GM21360 (cell line): ENCODE measurements around the gene GRIA1.

ENCODE experiments used
- ATAC-seq: cut with Tn5 transposase; IDR thresholded peaks from one replicate; pipeline ENCODE4 v1.9.1; 2021; ENCODE audit warnings: mild to moderate bottlenecking, moderate library complexity; ENCODE audit not compliant: unreplicated experiment

The GRIA1 gene

GRCh38 chr5:153490118-153491037 lies at the start of gene GRIA1:
TSS of gene GRIA1 (plus strand) at chr5:153490670.
- ATAC-seq = no peak

- no peak for ATAC-seq
Measured at GRCh38 chr5:153445875-153446579, 44.4 kb upstream of the GRIA1 start.

- ATAC-seq = no peak
Measured at GRCh38 chr5:153447534-153447933, 42.9 kb upstream of the GRIA1 start.

GRCh38 chr5:153456354-153456753 lies 34.1 kb upstream of the GRIA1 start:
- ATAC-seq = no peak

- ATAC-seq = no peak
Measured at GRCh38 chr5:153456993-153457392, 33.5 kb upstream of the GRIA1 start.

GRCh38 chr5:153458268-153458667 lies 32.2 kb upstream of the GRIA1 start:
- ATAC-seq = no peak

GRCh38 chr5:153459051-153459743 lies 31.3 kb upstream of the GRIA1 start:
- ATAC-seq = no peak

- ATAC-seq = no peak
Measured at GRCh38 chr5:153460421-153460820, 30.0 kb upstream of the GRIA1 start.

- ATAC-seq = no peak
Measured at GRCh38 chr5:153461341-153461740, 29.1 kb upstream of the GRIA1 start.

- ATAC-seq = no peak
Measured at GRCh38 chr5:153463806-153464205, 26.7 kb upstream of the GRIA1 start.

- no peak for ATAC-seq
Measured at GRCh38 chr5:153467546-153467945, 22.9 kb upstream of the GRIA1 start.

GRCh38 chr5:153469423-153469822 lies 21.0 kb upstream of the GRIA1 start:
- no peak for ATAC-seq

GRCh38 chr5:153470736-153471135 lies 19.7 kb upstream of the GRIA1 start:
- no peak for ATAC-seq

- no peak for ATAC-seq
Measured at GRCh38 chr5:153476767-153477166, 13.7 kb upstream of the GRIA1 start.

GRCh38 chr5:153480401-153480800 lies 10.1 kb upstream of the GRIA1 start:
- peak; percentile 96 for ATAC-seq

- ATAC-seq = no peak
Measured at GRCh38 chr5:153483482-153483881, 7.0 kb upstream of the GRIA1 start.

GRCh38 chr5:153485641-153486040 lies 4.8 kb upstream of the GRIA1 start:
- no peak for ATAC-seq

GRCh38 chr5:153486771-153487170 lies 3.7 kb upstream of the GRIA1 start:
- ATAC-seq = no peak

- no peak for ATAC-seq
Measured at GRCh38 chr5:153489611-153490010, 859 bp upstream of the GRIA1 start.

GRCh38 chr5:153491038-153491744 lies 721 bp downstream of the GRIA1 start:
- ATAC-seq = no peak

- ATAC-seq = no peak
Measured at GRCh38 chr5:153491856-153492255, 1.4 kb downstream of the GRIA1 start.
